Measurements from ENCODE around the gene STRN. TPM values are rescaled to one million over a fixed set of nuclear protein-coding genes. Genes with fewer than 3 reads are reported as not detected.

Gene STRN
- total and polyA plus RNA-seq, 9 of the 15 experiments (the other 6 are each of a cell fraction or from before 2014, with no cell fraction given) = 1.3 to 31.2 (median 20.0) TPM

- TF ChIP-seq AFF4 (CRISPR knock-in tag; IDR thresholded peaks at IDR 0.05) (no peak), ERF (CRISPR knock-in tag; IDR thresholded peaks at IDR 0.05) (no peak), ZNF274 (IDR thresholded peaks at IDR 0.05; ENCODE audit: borderline replicate concordance, low read depth, low read length) (no peak), PCBP1 (IDR thresholded peaks at IDR 0.05; ENCODE audit: low read depth, low read length, poor library complexity, severe bottlenecking) (no peak), CTCF (IDR thresholded peaks at IDR 0.05 in 2 of 3, conservative IDR thresholded peaks at IDR 0.05 in 1 of 3; ENCODE audit: insufficient read depth in 2 of 3, low read depth in 1 of 3, low read length in 3 of 3) (no peak), ZNF589 (CRISPR knock-in tag; IDR thresholded peaks at IDR 0.05; ENCODE audit: low read depth) (no peak), SMARCB1 (IDR thresholded peaks at IDR 0.05; ENCODE audit: insufficient read length, low read depth) (no peak)
Measured at GRCh38 chr2:36859366-36859792, 107.0 kb downstream of the STRN start (continued).

Measured in K562 (cell line).